Keratinocyte (primary cell): ENCODE data around the gene PPP1R3C. TPM values are rescaled to one million over a fixed set of nuclear protein-coding genes. Genes with fewer than 3 reads are reported as not detected.
A peak's percentile ranks its signal among the peaks of the same experiment; 100 is the strongest.

ENCODE experiments used
- DNase-seq: peaks from one replicate; pipeline ENCODE4 v3.0.0-alpha.2; 2011; ENCODE audit warnings: low read depth, missing footprints, low spot score
- FAIRE-seq: peaks from 2 replicates; lab custom pipeline; 2011; peaks lifted over from hg19 to GRCh38; lab: Jason Lieb, UNC
- H2AFZ ChIP-seq: 2 replicates; pipeline ENCODE4 v1.6.0; 2012; ENCODE audit warnings: low read length, control low read depth, inconsistent platforms; ENCODE audit not compliant: control insufficient read depth
- H3K27ac ChIP-seq: 2 replicates; pipeline ENCODE4 v1.5.1; 2011; ENCODE audit warnings: low read length; ENCODE audit not compliant: control insufficient read depth, insufficient read depth
- H3K27me3 ChIP-seq: 3 replicates; pipeline ENCODE4 v1.6.0; 2011; ENCODE audit warnings: low read length; ENCODE audit not compliant: control insufficient read depth, insufficient read depth; ENCODE audit errors: extremely low read depth
- H3K36me3 ChIP-seq, 2 experiments: 2 replicates in 1 of 2; 3 replicates in 1 of 2; pipeline ENCODE4 v1.5.1; 2011; ENCODE audit warnings: low read length in 2 of 2, mild to moderate bottlenecking in 1 of 2; ENCODE audit not compliant: control insufficient read depth in 2 of 2, insufficient read depth in 2 of 2; ENCODE audit errors: extremely low read depth in 1 of 2
- H3K4me1 ChIP-seq: 3 replicates; pipeline ENCODE4 v1.5.1; 2011; ENCODE audit warnings: low read length; ENCODE audit not compliant: control insufficient read depth, insufficient read depth; ENCODE audit errors: extremely low read depth
- H3K4me2 ChIP-seq: 3 replicates; pipeline ENCODE4 v1.6.0; 2011; ENCODE audit warnings: low read depth, low read length; ENCODE audit not compliant: control insufficient read depth, insufficient read depth; ENCODE audit errors: extremely low read depth
- H3K4me3 ChIP-seq, 3 experiments: fragments of 200-600 bp in 1 of 3; sonication (generic) in 1 of 3; 2 replicates in 2 of 3; 3 replicates in 1 of 3; pipeline ENCODE4 v1.5.1; 2011 to 2016; ENCODE audit warnings: low read length in 3 of 3, mild to moderate bottlenecking in 3 of 3, control low read depth in 2 of 3, inconsistent platforms in 1 of 3, low read depth in 1 of 3, mixed read lengths in 1 of 3, mixed run types in 1 of 3, moderate library complexity in 1 of 3; ENCODE audit not compliant: control insufficient read depth in 2 of 3, insufficient read depth in 2 of 3; ENCODE audit errors: extremely low read depth in 1 of 3
- H3K79me2 ChIP-seq: 2 replicates; pipeline ENCODE4 v1.6.0; 2012; ENCODE audit warnings: low read length; ENCODE audit not compliant: control insufficient read depth, insufficient read depth
- H3K9ac ChIP-seq: 3 replicates; pipeline ENCODE4 v1.6.0; 2011; ENCODE audit warnings: low read length; ENCODE audit not compliant: control insufficient read depth, insufficient read depth; ENCODE audit errors: extremely low read depth
- H3K9me1 ChIP-seq: 3 replicates; pipeline ENCODE4 v1.6.0; 2011; ENCODE audit warnings: low read length; ENCODE audit not compliant: control insufficient read depth, insufficient read depth; ENCODE audit errors: extremely low read depth
- H3K9me3 ChIP-seq: 2 replicates; pipeline ENCODE4 v1.5.1; 2012; ENCODE audit warnings: low read depth, low read length; ENCODE audit not compliant: control insufficient read depth
- H4K20me1 ChIP-seq: 3 replicates; pipeline ENCODE4 v1.6.0; 2011; ENCODE audit warnings: low read length; ENCODE audit not compliant: control insufficient read depth, insufficient read depth; ENCODE audit errors: extremely low read depth
- EZH2 ChIP-seq: IDR thresholded peaks from one replicate; pipeline ENCODE4 v1.6.1; 2012; ENCODE audit warnings: inconsistent platforms, mild to moderate bottlenecking, low read length, moderate library complexity
- dilution Hi-C: fragments of 300-500 bp; cut with MboI; formaldehyde crosslinking; loops from one replicate; pipeline ENCODE4 v1.7.0; 2020; ENCODE audit warnings: low sequenced_read_pairs; ENCODE audit not compliant: extremely low pct_ligation_motif_present
- polyA plus RNA-seq, 5 experiments: library from polyadenylated mRNA; depleted of rRNA in 3 of 5; stranded (reverse) in 3 of 5; stranded (forward) in 1 of 5; unstranded in 1 of 5; fragments of >200 nt; gene quantifications; 1 replicate in 1 of 5; 2 replicates in 3 of 5; 3 replicates in 1 of 5; pipeline versions ENCODE4 v1.2.1 to v1.2.3, GENCODE V29; 2011 to 2012; ENCODE audit warnings: missing spikeins in 2 of 5, low read depth in 1 of 5, low replicate concordance in 1 of 5
- TF ChIP-seq, protein P1 (sequence below), 3 experiments: IDR thresholded peaks in 1 of 3; conservative IDR thresholded peaks in 1 of 3; optimal IDR thresholded peaks in 1 of 3; 2 replicates in 2 of 3; 3 replicates in 1 of 3; pipeline versions ENCODE3 to v1.5.1; 2011; ENCODE audit warnings: low read length in 3 of 3, mild to moderate bottlenecking in 3 of 3, moderate library complexity in 2 of 3, control low read depth in 1 of 3, inconsistent platforms in 1 of 3; ENCODE audit not compliant: insufficient read depth in 2 of 3; ENCODE audit errors: extremely low read depth in 1 of 3

Gene PPP1R3C
- polyA plus RNA-seq, 1 donor (not counting 4 experiments of a cell fraction or from before 2014, with no cell fraction given), result 7.3 TPM

- DNase-seq (no peak), FAIRE-seq (no peak)
- Histone ChIP-seq H3K9me3 (no peaks in the 10 kb centered on the region), H3K4me1 (peaks cover 16% of the 10 kb centered on the region), H3K4me3 (no peak overlapping the region), H3K36me3 (no peaks in the 10 kb centered on the region), H3K27me3 (no peaks in the 10 kb centered on the region), H4K20me1 (no peaks in the 10 kb centered on the region), H3K9ac (no peak overlapping the region), H3K4me2 (no peak overlapping the region), H3K79me2 (no peaks in the 10 kb centered on the region), H3K27ac (no peak overlapping the region), H3K9me1 (no peaks in the 10 kb centered on the region), H2AFZ (no peak overlapping the region)
- no peak for TF ChIP-seq EZH2
- TF ChIP-seq, protein P1, sequence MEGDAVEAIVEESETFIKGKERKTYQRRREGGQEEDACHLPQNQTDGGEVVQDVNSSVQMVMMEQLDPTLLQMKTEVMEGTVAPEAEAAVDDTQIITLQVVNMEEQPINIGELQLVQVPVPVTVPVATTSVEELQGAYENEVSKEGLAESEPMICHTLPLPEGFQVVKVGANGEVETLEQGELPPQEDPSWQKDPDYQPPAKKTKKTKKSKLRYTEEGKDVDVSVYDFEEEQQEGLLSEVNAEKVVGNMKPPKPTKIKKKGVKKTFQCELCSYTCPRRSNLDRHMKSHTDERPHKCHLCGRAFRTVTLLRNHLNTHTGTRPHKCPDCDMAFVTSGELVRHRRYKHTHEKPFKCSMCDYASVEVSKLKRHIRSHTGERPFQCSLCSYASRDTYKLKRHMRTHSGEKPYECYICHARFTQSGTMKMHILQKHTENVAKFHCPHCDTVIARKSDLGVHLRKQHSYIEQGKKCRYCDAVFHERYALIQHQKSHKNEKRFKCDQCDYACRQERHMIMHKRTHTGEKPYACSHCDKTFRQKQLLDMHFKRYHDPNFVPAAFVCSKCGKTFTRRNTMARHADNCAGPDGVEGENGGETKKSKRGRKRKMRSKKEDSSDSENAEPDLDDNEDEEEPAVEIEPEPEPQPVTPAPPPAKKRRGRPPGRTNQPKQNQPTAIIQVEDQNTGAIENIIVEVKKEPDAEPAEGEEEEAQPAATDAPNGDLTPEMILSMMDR (optimal IDR thresholded peaks at IDR 0.05 in 1 of 3, IDR thresholded peaks at IDR 0.05 in 1 of 3, conservative IDR thresholded peaks at IDR 0.05 in 1 of 3; ENCODE audit: extremely low read depth in 1 of 3, insufficient read depth in 2 of 3, low read length in 3 of 3), result no peak
- dilution Hi-C loops, result no loop called here
Observed at GRCh38 chr10:91636892-91637291, 4.0 kb upstream of the PPP1R3C start.

DNA sequence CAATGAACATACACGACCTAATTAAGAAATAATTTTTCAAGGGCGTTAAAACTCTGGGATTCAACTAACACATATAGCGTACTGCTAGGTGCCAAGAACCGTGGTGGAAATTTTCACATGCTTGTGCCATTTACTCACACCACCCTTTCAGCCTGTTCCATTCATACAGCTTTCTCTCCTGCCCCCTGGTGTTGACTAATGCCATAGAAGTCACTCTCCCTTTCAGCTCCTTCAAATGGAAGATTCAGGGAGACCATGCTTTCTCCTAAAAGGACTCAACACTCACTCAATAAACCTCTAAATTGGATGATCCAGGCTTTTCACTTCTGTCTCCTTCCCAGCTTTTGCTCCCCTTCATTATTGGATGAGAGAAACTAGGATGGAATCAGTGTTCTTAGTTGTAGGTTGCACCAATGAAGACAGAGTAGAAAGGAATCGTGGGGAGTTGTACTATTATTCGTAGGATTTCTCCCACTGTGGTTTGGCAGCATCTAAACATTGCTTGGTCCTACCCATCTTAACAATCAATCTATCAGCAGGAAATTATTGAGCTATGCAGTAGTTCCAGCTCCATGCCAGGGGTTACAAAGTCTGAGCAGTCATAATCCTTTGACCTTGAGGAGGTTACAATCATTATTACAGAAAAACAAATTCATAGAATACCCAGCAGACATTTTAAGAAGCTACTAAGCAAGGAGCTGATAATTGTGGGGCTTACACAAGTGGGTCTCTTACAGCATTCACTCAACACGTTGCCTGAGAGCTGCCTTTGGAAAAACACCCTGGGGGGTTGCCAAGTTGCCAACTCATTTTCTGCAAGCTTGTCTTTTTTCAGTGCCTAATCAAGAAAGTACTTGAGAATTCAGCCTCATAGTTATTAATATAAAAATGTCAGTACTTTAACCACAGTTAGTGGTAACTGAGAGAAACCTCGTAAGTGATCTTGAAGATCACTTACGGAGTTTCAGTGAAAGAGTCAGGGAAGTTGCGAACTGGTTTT, 2.8 kb upstream of the PPP1R3C start:
- Histone ChIP-seq H3K27ac (no peak overlapping the region), H2AFZ (peak overlapping the region; percentile 54), H3K9ac (no peak overlapping the region), H3K4me1 (peaks cover 17% of the 10 kb centered on the region), H4K20me1 (no peaks in the 10 kb centered on the region), H3K9me1 (no peaks in the 10 kb centered on the region), H3K4me2 (no peak overlapping the region), H3K79me2 (no peaks in the 10 kb centered on the region), H3K27me3 (no peaks in the 10 kb centered on the region), H3K9me3 (no peaks in the 10 kb centered on the region), H3K36me3 (peaks cover 0 to 1% of the 10 kb centered on the region in 2 experiments), H3K4me3 (no peak overlapping the region)
- peak; percentile 50 for DNase-seq
- dilution Hi-C loops, result no loop called here
- TF ChIP-seq, protein P1 (optimal IDR thresholded peaks at IDR 0.05 in 1 of 3, IDR thresholded peaks at IDR 0.05 in 1 of 3, conservative IDR thresholded peaks at IDR 0.05 in 1 of 3; ENCODE audit: extremely low read depth in 1 of 3, insufficient read depth in 2 of 3, low read length in 3 of 3), result peak; percentile 67 to 87 (median 84)
- TF ChIP-seq EZH2, result no peak
- FAIRE-seq, result peak; percentile 85
